Lung (tissue), 12 donors: Measurements from ENCODE around the gene LY9. TPM values are rescaled to one million over a fixed set of nuclear protein-coding genes. Genes with fewer than 3 reads are reported as not detected.

Experiments used
- ATAC-seq: fragments of 200-7000 bp; cut with Tn5 transposase; one replicate; pipeline ENCODE4 v1.9.1; 2020; ENCODE audit warnings: moderate number of reproducible peaks; ENCODE audit not compliant: insufficient read depth, low FRiP score
- DNase-seq, 3 donors: peaks; one replicate each; pipeline ENCODE4 v3.0.0-alpha.2; 2013 to 2017
- H3K27ac ChIP-seq, 2 donors: one replicate each; pipeline ENCODE4 v1.5.1; 2013; ENCODE audit warnings: mild to moderate bottlenecking in 2 of 2, moderate library complexity in 2 of 2, control low read depth in 1 of 2, inconsistent platforms in 1 of 2, low read depth in 1 of 2, low read length in 1 of 2
- H3K27me3 ChIP-seq, 3 donors: one replicate each; pipeline ENCODE4 v1.5.1; 2013; ENCODE audit warnings: low read length in 2 of 3; ENCODE audit not compliant: control insufficient read depth in 3 of 3, insufficient read depth in 3 of 3
- H3K36me3 ChIP-seq, 4 donors: one replicate each; pipeline ENCODE4 v1.5.1; 2013; ENCODE audit warnings: low read length in 4 of 4, mild to moderate bottlenecking in 1 of 4, moderate library complexity in 1 of 4; ENCODE audit not compliant: control insufficient read depth in 4 of 4, insufficient read depth in 4 of 4
- H3K4me1 ChIP-seq, 5 donors: one replicate each; pipeline ENCODE4 v1.5.1; 2013; ENCODE audit warnings: low read length in 5 of 5, mild to moderate bottlenecking in 2 of 5, moderate library complexity in 1 of 5; ENCODE audit not compliant: control insufficient read depth in 5 of 5, insufficient read depth in 5 of 5
- H3K4me3 ChIP-seq: one replicate; pipeline ENCODE4 v1.5.1; 2013; ENCODE audit warnings: mild to moderate bottlenecking, control low read depth, moderate library complexity
- H3K9ac ChIP-seq, 2 donors: one replicate each; pipeline ENCODE4 v1.5.1; 2013; ENCODE audit warnings: low read length in 2 of 2, control low read depth in 1 of 2; ENCODE audit not compliant: insufficient read depth in 1 of 2
- H3K9me3 ChIP-seq, 4 donors: one replicate each; pipeline ENCODE4 v1.5.1; 2013; ENCODE audit warnings: low read length in 3 of 4, mild to moderate bottlenecking in 1 of 4, moderate library complexity in 1 of 4; ENCODE audit not compliant: control insufficient read depth in 4 of 4, insufficient read depth in 3 of 4
- WGBS, 2 donors: extraction: QIAGEN DNeasy Blood & Tissue Kit; methylation state at CpG; one replicate each; pipeline ENCODE4 v1.1.7; 2013; 5-methylcytosine and 5-hydroxymethylcytosine counted together
- polyA plus RNA-seq, 2 donors: library from polyadenylated mRNA; stranded (reverse); fragments of 200-250 nt; gene quantifications; one replicate each; pipeline ENCODE4 v1.2.1, GENCODE V29; 2013
- total RNA-seq, 2 donors: library from RNA; depleted of rRNA in 1 of 2; stranded (reverse); fragments of >200 nt in 1 of 2; gene quantifications; one replicate each; pipeline ENCODE4 v1.2.1, GENCODE V29; 2014 to 2021
- TF ChIP-seq, protein P1 (sequence below): IDR thresholded peaks from 2 replicates; pipeline ENCODE4 v1.5.1; 2012; ENCODE audit warnings: mild to moderate bottlenecking; ENCODE audit errors: control extremely low read depth, extremely low read depth
- donor health status: control.
- donor health status: control.
- donor health status: Bipolar disorder and iron deficiency.
- donor health status: healthy.
- donor health status: DM: yes; HTN: yes; CAD: no.

The LY9 gene
- total and polyA plus RNA-seq, 4 donors: 0.94 to 3.4 (median 1.4) TPM

DNA sequence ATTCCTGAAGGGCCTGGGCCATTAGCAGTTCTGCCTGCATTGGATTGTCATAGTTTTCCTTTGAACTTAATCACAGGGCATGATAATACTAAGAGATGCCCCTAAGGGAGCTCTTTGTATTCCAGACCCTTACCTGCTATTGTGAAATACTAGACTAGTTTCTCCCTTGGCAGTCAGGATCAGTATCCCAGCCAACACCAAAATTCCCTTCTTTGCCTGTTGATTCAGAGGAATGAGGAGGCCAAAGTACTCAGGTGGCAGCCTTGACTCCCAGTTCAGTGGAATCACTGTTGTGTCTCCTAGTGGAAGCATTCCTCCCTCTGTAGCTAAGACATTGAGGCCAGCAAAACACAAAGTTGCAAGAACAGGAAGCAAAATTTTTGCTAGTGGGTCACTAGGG lies 36.2 kb upstream of the LY9 start:
- Histone ChIP-seq H3K27me3 (no peaks in the 10 kb centered on the region), H3K4me3 (no peak overlapping the region), H3K9me3 (peaks cover 0 to 1% (median 0%) of the 10 kb centered on the region in 4 donors), H3K4me1 (no peaks in the 10 kb centered on the region), H3K36me3 (no peaks in the 10 kb centered on the region), H3K27ac (no peak overlapping the region), H3K9ac (no peak overlapping the region)
- ATAC-seq (no peak), DNase-seq (no peak)
- TF ChIP-seq, protein P1, sequence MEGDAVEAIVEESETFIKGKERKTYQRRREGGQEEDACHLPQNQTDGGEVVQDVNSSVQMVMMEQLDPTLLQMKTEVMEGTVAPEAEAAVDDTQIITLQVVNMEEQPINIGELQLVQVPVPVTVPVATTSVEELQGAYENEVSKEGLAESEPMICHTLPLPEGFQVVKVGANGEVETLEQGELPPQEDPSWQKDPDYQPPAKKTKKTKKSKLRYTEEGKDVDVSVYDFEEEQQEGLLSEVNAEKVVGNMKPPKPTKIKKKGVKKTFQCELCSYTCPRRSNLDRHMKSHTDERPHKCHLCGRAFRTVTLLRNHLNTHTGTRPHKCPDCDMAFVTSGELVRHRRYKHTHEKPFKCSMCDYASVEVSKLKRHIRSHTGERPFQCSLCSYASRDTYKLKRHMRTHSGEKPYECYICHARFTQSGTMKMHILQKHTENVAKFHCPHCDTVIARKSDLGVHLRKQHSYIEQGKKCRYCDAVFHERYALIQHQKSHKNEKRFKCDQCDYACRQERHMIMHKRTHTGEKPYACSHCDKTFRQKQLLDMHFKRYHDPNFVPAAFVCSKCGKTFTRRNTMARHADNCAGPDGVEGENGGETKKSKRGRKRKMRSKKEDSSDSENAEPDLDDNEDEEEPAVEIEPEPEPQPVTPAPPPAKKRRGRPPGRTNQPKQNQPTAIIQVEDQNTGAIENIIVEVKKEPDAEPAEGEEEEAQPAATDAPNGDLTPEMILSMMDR: no peak

DNA sequence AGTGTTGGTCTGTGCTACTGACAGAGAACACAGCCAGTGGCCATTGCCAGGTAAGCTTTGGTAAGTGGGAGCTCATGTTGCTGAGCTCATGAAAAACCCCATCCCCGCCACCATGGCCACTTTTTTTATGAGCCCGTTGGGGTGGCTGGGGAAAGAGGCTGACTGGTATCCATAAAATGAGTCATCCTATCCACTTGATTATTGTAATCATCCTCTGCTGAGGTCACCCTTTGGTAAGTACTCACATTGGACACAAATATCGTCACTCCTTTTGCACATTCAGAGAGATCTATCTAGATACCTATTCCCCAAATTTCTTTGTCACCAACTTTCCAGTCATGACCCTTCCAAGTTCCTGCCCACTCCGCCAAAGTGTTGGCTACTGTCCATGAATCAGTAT lies 34.9 kb upstream of the LY9 start:
- 91 to 92% methylated on average over 4 of the region's 4 CpGs for WGBS, 2 donors
- no peak overlapping the region for H3K27ac ChIP-seq
- TF ChIP-seq, protein P1: no peak
- DNase-seq: no peak
- no peak for ATAC-seq
- no peaks in the 10 kb centered on the region for H3K27me3 ChIP-seq
- H3K9me3 ChIP-seq: no peaks in the 10 kb centered on the region
- no peak overlapping the region for H3K4me3 ChIP-seq
- H3K9ac ChIP-seq: no peak overlapping the region
- H3K36me3 ChIP-seq: no peaks in the 10 kb centered on the region
- no peaks in the 10 kb centered on the region for H3K4me1 ChIP-seq

DNA sequence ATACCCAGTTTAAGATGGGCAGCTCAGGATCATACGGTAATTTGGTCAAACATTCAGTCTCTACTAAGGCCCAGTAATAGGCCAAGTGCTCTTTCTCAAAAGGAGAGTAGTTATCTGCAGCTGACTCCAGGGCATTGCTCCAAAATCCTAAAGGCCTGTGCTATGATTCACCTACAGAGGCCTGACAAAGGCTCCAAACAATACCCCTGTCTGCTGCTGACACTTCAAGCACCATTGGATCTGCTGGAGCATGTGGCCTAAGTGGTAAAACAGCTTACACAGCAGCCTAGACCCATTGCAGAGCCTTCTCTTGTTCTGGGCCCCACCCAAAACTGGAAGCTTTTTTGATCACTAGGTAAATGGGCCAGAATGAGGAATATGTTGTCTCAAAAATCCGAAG lies 34.1 kb upstream of the LY9 start:
- H3K27me3 ChIP-seq: no peaks in the 10 kb centered on the region
- H3K36me3 ChIP-seq: no peaks in the 10 kb centered on the region
- no peaks in the 10 kb centered on the region for H3K9me3 ChIP-seq
- 91 to 92% methylated on average over 2 of the region's 2 CpGs for WGBS, 2 donors
- no peak for DNase-seq
- H3K4me1 ChIP-seq: no peaks in the 10 kb centered on the region
- H3K9ac ChIP-seq: no peak overlapping the region
- TF ChIP-seq, protein P1: no peak
- no peak overlapping the region for H3K27ac ChIP-seq
- no peak for ATAC-seq
- H3K4me3 ChIP-seq: no peak overlapping the region

DNA sequence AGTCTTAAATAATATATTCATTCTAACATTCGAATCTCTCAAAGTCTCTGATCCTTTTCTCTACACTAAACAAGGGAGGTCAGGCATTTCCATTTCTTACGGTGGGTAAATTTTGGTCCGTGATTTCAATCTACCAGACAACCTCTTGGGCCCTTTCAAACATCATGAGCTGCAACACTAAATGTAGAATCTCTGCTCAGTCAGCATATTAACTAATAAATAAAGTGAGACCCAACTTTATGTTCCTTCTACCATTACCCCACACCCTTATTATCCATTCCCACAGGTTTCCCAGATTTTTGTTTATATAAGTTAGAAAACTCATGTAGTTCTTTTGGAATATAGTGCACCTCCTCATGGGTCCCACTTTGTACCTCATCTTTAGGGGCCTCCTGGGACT lies 32.0 kb upstream of the LY9 start:
- Histone ChIP-seq H3K9ac (no peak overlapping the region), H3K4me3 (no peak overlapping the region), H3K27ac (no peak overlapping the region), H3K4me1 (no peaks in the 10 kb centered on the region), H3K36me3 (no peaks in the 10 kb centered on the region), H3K27me3 (no peaks in the 10 kb centered on the region), H3K9me3 (no peaks in the 10 kb centered on the region)
- 90 to 91% methylated on average over 3 of the region's 3 CpGs for WGBS, 2 donors
- TF ChIP-seq, protein P1: no peak
- DNase-seq (no peak), ATAC-seq (no peak)
